GM21717 (cell line): ENCODE data around the gene FBLN1.
"Not testable (repeated sequence)": the region's sequence is repeated elsewhere in the genome, so short reads cannot be mapped to it uniquely, and the experiment has no call there.

ENCODE experiments used
- ATAC-seq: cut with Tn5 transposase; IDR thresholded peaks from one replicate; pipeline ENCODE4 v1.9.1; 2021; ENCODE audit warnings: mild to moderate bottlenecking, moderate library complexity; ENCODE audit not compliant: unreplicated experiment

Gene FBLN1

GRCh38 chr22:45526768-45527360, 24.2 kb downstream of the FBLN1 start:
- no peak for ATAC-seq

GRCh38 chr22:45527456-45527855, 24.8 kb downstream of the FBLN1 start:
- no peak for ATAC-seq

- ATAC-seq, result no peak
Observed at GRCh38 chr22:45528046-45528445, 25.4 kb downstream of the FBLN1 start.

- ATAC-seq, result no peak
Observed at GRCh38 chr22:45529105-45529504, 26.4 kb downstream of the FBLN1 start.

GRCh38 chr22:45529971-45530575, 27.4 kb downstream of the FBLN1 start:
- no peak for ATAC-seq

- no peak for ATAC-seq
Observed at GRCh38 chr22:45531441-45532234, 29.0 kb downstream of the FBLN1 start.

- no peak for ATAC-seq
Observed at GRCh38 chr22:45532235-45532631, 29.6 kb downstream of the FBLN1 start.

GRCh38 chr22:45533703-45534102, 31.0 kb downstream of the FBLN1 start:
- ATAC-seq, result no peak

- no peak for ATAC-seq
Observed at GRCh38 chr22:45534339-45535192, 31.9 kb downstream of the FBLN1 start.

- no peak for ATAC-seq
Observed at GRCh38 chr22:45535290-45535689, 32.6 kb downstream of the FBLN1 start.

- not testable (repeated sequence) for ATAC-seq
Observed at GRCh38 chr22:45535835-45536234, 33.2 kb downstream of the FBLN1 start.

GRCh38 chr22:45537734-45538181, 35.1 kb downstream of the FBLN1 start:
- no peak for ATAC-seq

- ATAC-seq, result no peak
Observed at GRCh38 chr22:45538281-45538680, 35.6 kb downstream of the FBLN1 start.

GRCh38 chr22:45540122-45540521, 37.4 kb downstream of the FBLN1 start:
- no peak for ATAC-seq

GRCh38 chr22:45541382-45541979, 38.8 kb downstream of the FBLN1 start:
- ATAC-seq, result no peak

GRCh38 chr22:45542001-45542520, 39.4 kb downstream of the FBLN1 start:
- no peak for ATAC-seq

- ATAC-seq, result not testable (repeated sequence)
Observed at GRCh38 chr22:45542736-45543135, 40.1 kb downstream of the FBLN1 start.

- no peak for ATAC-seq
Observed at GRCh38 chr22:45543243-45543642, 40.6 kb downstream of the FBLN1 start.

- no peak for ATAC-seq
Observed at GRCh38 chr22:45544588-45545170, 42.0 kb downstream of the FBLN1 start.
